Neural crest cell (in vitro differentiated cells): Measurements from ENCODE around the gene DMBX1. TPM values are rescaled to one million over a fixed set of nuclear protein-coding genes. Genes with fewer than 3 reads are reported as not detected.

ENCODE experiments used
- DNase-seq: peaks from one replicate; pipeline ENCODE4 v3.0.0; 2021; ENCODE audit warnings: low read depth, mixed read lengths, low spot score
- H3K27ac Mint-ChIP-seq: one replicate; pipeline ENCODE4 v1.8.0; 2021; ENCODE audit warnings: mild to moderate bottlenecking, mixed read lengths; ENCODE audit not compliant: unreplicated experiment
- H3K27me3 Mint-ChIP-seq: 2 replicates; pipeline ENCODE4 v1.8.0; 2021; ENCODE audit warnings: low read depth, mild to moderate bottlenecking, mixed read lengths
- H3K36me3 Mint-ChIP-seq: 2 replicates; pipeline ENCODE4 v1.8.0; 2021; ENCODE audit warnings: low read depth, mild to moderate bottlenecking, mixed read lengths
- H3K4me1 Mint-ChIP-seq: 2 replicates; pipeline ENCODE4 v1.8.0; 2021; ENCODE audit warnings: mixed read lengths
- H3K4me3 Mint-ChIP-seq: one replicate; pipeline ENCODE4 v1.8.0; 2021; ENCODE audit warnings: mild to moderate bottlenecking, mixed read lengths
- H3K9me3 Mint-ChIP-seq: 2 replicates; pipeline ENCODE4 v1.8.0; 2021; ENCODE audit warnings: mixed read lengths
- total RNA-seq: library from RNA; stranded (reverse); gene quantifications from 2 replicates; pipeline ENCODE4 v1.2.1, GENCODE V29; 2021
- TF ChIP-seq, protein P1 (sequence below): fragments of 200-600 bp; sonication (generic); conservative IDR thresholded peaks from 2 replicates; pipeline ENCODE4 v1.5.0; 2021; ENCODE audit warnings: antibody characterized with exemption, mild to moderate bottlenecking

Gene DMBX1
- total RNA-seq, 1 donor from 2014 or later: not detected

DNA sequence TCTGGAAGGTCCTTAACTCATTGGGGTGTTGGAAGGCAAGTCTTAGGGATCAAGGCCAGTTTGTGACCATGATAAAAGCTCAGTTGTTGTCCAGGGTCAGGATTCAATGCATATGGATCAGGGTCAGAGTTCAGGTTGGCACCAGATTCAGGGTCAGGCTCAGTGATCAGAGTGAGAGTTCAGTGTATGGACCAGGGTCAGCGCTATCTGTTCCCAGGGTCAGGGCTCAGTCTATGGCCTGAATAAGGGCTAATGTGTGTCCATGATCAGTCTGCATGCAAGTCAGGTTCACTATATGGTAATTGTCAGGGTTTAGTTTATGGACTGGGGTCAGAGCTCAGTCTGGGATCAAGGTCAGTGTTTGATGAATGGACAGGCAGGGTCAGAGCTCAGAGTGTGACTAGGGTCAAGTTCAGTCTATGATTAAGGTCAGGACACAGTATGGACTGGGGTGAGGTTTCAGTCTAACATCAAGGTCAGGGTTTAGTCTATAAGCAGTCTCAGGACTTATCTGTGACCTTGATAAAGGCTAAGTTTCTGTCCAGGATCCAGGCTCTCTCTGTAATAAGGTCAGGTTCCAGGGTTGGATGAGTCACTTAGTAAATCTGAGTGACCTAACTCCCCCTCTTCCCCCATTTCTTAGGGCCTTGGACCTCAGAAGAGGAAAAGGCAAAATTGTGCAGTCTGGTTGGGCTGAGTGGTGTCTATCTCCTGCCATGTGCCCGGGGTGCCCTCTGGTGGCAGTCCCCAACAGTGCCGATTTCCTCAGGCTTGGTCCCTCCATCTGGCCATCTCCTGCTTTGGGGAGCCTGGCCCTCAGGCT lies 38.0 kb downstream of the DMBX1 start:
- Mint-ChIP-seq H3K4me3 (no peak overlapping the region), H3K4me1 (peaks cover 22% of the 10 kb centered on the region), H3K27me3 (peaks cover 83% of the 10 kb centered on the region), H3K36me3 (no peaks in the 10 kb centered on the region), H3K9me3 (no peaks in the 10 kb centered on the region), H3K27ac (no peak overlapping the region)
- DNase-seq: peak; percentile 84
- TF ChIP-seq, protein P1, sequence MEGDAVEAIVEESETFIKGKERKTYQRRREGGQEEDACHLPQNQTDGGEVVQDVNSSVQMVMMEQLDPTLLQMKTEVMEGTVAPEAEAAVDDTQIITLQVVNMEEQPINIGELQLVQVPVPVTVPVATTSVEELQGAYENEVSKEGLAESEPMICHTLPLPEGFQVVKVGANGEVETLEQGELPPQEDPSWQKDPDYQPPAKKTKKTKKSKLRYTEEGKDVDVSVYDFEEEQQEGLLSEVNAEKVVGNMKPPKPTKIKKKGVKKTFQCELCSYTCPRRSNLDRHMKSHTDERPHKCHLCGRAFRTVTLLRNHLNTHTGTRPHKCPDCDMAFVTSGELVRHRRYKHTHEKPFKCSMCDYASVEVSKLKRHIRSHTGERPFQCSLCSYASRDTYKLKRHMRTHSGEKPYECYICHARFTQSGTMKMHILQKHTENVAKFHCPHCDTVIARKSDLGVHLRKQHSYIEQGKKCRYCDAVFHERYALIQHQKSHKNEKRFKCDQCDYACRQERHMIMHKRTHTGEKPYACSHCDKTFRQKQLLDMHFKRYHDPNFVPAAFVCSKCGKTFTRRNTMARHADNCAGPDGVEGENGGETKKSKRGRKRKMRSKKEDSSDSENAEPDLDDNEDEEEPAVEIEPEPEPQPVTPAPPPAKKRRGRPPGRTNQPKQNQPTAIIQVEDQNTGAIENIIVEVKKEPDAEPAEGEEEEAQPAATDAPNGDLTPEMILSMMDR: peak; percentile 92

DNA sequence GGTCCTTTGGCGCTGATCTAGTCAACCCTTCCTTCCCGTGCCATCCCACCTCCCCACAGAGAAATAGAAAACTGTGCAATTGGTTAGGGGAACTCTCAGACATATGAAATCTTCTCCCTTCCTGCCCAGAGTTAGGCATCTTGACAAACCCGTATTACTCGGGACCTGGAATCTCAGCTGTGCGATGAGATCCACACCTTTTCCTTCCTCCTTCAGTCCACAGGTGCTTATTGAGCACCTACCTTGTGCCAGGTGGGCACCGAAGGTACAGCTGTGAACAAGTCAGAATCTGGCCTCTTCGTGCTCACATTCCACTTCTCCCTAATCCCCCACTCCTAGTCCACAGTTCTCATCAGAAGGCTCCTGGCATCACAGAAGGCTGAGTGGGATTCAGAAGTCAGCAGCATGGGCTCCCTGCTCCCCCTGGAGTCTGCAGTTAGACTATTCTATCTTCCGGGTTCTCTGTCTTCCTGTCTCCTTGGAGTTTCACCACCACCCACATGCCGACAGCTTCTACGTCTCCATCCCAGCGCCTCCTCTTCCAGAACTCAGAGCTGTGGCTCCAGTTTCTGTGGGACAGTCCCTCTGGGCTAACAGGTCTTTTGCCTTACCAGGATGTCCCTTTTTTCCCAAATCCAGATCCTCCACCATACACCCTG lies 38.8 kb downstream of the DMBX1 start:
- H3K4me1 Mint-ChIP-seq: peaks cover 22% of the 10 kb centered on the region
- no peak overlapping the region for H3K27ac Mint-ChIP-seq
- no peak overlapping the region for H3K4me3 Mint-ChIP-seq
- TF ChIP-seq, protein P1: peak; percentile 38
- DNase-seq: no peak
- H3K27me3 Mint-ChIP-seq: peaks cover 83% of the 10 kb centered on the region
- no peaks in the 10 kb centered on the region for H3K36me3 Mint-ChIP-seq
- no peaks in the 10 kb centered on the region for H3K9me3 Mint-ChIP-seq

DNA sequence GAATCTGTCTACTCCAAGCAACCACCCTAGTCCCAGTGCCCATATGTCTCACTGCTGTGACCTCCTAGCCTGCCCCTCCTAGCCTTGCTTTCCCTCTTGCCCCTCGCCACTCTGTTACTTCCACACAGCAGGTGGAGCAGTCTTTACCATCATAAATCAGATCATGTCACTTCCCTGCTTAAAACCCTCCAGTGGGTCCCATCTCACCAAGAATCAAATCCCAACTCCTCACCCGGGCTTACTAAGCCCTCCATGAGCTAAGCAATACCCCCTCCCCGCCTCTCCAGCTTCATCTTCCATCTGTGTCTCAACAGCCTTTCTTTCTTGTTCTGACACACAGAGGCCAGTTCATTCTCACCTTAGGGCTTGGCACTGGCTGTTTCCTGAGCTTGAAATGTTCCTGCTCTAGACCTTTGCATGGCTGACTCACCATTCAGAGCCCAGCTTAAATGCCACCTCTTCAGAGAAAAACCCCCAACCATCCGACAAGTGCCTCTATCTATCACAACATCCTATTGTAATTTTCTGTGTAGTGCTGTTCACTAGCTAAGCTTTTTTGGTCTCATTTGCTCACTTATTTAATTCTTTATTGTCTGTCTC lies 39.5 kb downstream of the DMBX1 start:
- H3K27me3 Mint-ChIP-seq: peaks cover 84% of the 10 kb centered on the region
- H3K4me3 Mint-ChIP-seq: no peak overlapping the region
- H3K4me1 Mint-ChIP-seq: peaks cover 26% of the 10 kb centered on the region
- DNase-seq: no peak
- H3K27ac Mint-ChIP-seq: no peak overlapping the region
- no peaks in the 10 kb centered on the region for H3K9me3 Mint-ChIP-seq
- TF ChIP-seq, protein P1: no peak
- no peaks in the 10 kb centered on the region for H3K36me3 Mint-ChIP-seq

DNA sequence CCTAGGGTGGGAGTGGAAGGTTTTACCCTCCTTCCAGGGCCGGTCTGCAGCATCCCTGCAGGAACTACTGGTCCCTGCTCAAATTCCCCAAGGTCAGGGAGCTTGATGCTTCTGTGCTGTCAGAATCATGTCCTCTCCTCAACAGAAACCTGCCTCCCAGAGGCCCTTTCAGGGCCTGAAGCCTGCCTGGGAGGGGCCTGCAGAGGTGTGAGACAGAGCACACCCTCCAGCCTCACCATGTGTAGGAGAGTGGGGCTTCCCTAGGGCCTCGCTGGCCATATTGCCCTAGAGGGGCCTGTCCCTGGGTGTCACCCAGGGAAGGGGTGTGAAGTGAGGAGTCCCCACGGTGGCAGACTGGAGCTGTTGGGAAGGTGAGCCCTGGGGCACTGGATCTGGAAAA lies 40.7 kb downstream of the DMBX1 start:
- TF ChIP-seq, protein P1: no peak
- H3K4me3 Mint-ChIP-seq: no peak overlapping the region
- no peaks in the 10 kb centered on the region for H3K9me3 Mint-ChIP-seq
- peaks cover 87% of the 10 kb centered on the region for H3K27me3 Mint-ChIP-seq
- no peak overlapping the region for H3K27ac Mint-ChIP-seq
- no peaks in the 10 kb centered on the region for H3K36me3 Mint-ChIP-seq
- peaks cover 21% of the 10 kb centered on the region for H3K4me1 Mint-ChIP-seq
- no peak for DNase-seq

DNA sequence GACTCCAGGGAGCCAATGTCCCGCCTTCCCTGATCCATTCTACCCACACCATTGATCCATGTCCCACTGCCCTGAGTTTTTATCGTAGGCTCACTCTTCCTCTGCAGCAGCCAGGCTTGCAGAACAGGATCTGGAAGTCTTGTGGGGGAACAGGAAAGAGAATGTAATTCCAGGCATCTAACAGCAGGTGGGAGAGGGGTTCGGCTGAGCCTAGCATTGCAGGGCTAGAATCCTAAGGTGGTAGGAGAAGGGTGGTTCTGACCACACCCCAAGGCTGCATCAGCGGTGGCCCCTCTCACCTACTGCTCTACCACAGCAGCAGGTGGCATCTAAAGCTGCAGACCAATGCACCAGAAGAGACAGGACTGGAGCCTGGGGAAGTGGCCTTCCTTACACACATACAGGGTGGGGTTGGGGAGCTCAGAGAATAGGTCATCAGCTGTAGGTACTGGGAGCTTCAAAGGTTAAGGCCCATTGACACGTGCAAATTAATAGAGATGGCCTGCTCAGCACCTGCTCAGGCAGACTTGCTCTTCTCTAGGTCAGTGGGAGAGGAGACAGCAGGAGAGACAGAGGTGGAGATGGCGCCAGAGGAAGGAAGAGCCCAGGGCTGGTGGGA lies 41.3 kb downstream of the DMBX1 start:
- no peaks in the 10 kb centered on the region for H3K36me3 Mint-ChIP-seq
- no peak overlapping the region for H3K4me3 Mint-ChIP-seq
- peaks cover 21% of the 10 kb centered on the region for H3K4me1 Mint-ChIP-seq
- TF ChIP-seq, protein P1: peak; percentile 55
- no peak for DNase-seq
- no peak overlapping the region for H3K27ac Mint-ChIP-seq
- peaks cover 83% of the 10 kb centered on the region for H3K27me3 Mint-ChIP-seq
- no peaks in the 10 kb centered on the region for H3K9me3 Mint-ChIP-seq
